HG02610 (cell line): ENCODE data around the gene POU6F2.

Experiments used
- ATAC-seq: cut with Tn5 transposase; IDR thresholded peaks from one replicate; pipeline ENCODE4 v1.9.1; 2021; ENCODE audit warnings: mild to moderate bottlenecking, moderate library complexity; ENCODE audit not compliant: unreplicated experiment

Gene POU6F2

DNA sequence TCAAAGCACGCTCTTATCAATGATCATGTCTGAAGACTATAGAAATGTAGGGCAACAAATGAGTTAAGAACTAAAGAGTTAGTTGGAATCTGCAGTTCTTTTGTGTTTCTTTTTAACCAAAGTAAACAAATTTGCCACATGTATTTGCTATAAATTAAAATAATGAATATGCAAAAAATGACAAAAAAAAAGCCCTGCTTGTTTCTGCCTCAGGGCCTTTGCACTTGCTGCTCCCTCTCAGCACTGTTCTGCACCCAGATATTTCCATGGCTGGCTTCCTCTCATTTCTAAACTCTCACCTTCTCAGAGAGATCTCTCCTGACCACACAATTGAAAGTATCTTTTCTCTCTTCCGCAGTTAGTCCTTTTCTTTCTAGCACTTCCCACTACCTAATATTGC lies 406.7 kb downstream of the POU6F2 start:
- no peak for ATAC-seq

DNA sequence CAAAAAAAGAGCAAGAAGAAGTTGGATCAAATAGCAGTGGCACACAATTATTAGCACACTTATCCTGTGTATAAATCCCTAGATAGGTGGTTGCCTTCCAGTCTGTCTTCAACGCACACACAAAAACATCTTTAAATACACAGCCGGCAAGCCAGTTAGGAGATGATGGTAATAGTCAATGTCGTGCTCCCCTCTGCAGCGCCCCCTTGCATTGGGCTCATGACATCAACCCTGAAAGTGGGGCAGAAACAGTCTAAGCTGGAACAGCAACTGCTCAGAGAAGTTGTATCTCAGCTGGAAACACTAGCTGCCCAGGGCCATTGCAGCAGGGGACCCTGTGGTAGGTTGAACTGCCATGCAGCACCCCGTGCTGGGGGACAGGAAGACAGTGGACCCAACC lies 409.0 kb downstream of the POU6F2 start:
- ATAC-seq: no peak

DNA sequence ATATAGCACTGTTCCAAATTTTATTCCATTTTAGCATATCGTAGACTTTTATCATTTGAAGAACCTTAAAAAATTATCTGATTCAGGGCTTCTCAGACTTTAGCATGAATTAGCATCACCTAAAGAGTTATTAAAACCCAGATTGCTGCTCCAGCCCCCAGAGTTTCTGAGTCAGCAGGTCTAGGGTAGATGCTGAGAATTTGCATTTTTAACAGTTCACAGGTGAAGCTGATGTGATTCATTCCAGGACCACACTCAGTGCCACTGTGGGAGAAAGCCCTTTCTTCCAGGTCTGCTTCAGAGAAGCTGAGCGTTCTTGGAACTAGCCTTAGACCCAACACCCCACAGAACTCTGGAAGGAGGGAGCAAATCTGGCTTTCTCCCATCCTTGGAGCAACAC lies 414.4 kb downstream of the POU6F2 start:
- ATAC-seq: peak; percentile 44

DNA sequence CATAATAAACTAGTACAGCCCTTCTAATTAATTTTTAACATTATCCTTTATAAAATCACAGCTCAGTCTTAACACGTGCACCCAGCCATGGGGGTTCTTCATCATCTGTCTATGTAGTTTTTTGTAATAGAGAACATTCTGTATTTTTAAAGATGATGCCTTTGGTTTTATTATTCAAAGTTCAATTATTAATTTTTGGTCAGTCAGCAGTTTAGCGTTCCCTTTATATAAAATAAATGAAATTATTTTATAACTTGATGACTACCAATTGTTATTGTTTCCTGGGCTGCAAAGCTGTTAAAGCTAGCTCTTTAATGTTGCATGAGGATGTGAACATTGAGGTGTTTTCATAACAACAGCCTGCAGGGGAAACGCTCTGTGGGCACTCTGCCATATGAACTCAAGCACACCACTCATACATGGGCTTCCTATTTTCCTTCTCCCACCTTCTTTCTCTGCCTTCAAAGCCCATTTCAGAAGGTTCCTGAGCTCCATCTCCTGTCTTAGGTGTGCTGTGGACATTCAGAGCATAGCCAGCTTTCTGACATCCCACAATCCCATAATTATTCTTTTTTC lies 416.5 kb downstream of the POU6F2 start:
- no peak for ATAC-seq

DNA sequence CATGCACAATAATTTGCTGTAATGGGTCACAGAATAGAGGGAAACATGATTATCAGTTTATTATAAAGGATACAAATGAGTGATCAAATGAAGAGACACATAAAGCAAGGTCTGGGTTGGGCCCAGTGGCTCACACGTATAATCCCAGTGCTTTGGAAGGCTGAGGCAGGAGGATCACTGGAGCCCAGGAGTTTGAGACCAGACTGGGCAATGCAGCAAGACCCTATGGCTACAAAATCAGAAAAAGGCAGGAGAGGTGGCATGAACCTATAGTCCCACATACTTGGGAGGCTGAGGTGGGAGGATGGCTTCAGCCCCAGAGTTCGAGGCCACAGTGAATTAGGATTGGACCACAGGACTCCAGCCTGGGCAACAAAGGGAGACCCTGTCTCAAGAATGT lies 421.7 kb downstream of the POU6F2 start:
- ATAC-seq: no peak

DNA sequence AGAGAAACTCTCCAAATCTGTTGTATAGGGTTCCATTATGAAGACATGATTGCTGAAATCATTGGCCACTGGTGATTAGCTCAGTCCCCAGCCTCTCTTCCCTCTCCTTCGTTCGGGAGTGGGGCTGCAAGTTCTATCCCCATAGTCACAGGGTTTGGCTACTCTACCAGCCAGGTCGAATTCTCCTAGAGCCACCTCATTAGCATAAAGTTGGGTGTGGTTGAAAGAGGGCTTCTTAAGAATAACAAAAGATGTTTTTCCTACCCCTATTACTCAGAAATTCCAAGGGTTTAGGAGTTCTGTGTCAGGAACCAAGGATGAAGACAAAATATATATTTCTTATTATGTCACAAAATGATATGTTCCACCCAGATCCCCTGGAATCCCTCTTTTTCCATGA lies 422.3 kb downstream of the POU6F2 start:
- no peak for ATAC-seq

DNA sequence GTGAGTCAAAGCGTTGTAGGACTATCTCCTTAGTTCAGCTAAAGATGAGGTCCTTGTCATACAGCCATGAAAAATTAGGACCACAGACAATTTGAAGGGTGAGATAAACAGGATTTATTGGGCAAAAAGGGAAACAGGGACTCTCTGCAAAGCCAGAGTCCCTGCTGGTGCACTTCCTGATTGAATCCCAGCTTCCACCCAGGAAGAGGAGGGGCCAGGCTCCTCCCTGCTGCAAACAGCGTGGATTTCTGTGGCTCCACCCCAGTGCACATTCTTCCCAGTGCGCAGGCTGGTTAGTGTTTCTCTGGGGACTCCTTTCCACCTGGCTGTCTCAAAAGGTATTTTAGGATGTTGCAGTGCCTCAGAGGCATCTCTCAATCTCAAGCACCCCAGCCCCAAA lies 423.1 kb downstream of the POU6F2 start:
- no peak for ATAC-seq

DNA sequence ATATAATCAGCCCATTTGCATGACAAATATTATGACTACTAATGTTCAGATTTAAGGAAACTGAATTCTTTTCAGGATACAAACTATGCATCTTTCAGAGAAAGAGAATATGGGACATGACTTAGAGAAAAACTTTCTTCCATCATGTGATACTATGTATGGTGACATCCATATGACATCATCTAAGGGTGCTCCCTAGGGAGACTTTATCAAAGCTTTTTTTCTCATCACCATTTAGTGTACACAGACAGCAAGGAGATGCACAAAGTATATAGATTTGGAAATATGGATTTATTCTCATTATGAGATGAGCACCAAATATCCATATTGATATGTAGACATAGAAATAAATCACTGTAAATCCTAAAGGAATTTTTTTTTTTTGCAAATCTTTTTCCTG lies 424.3 kb downstream of the POU6F2 start:
- ATAC-seq: no peak

DNA sequence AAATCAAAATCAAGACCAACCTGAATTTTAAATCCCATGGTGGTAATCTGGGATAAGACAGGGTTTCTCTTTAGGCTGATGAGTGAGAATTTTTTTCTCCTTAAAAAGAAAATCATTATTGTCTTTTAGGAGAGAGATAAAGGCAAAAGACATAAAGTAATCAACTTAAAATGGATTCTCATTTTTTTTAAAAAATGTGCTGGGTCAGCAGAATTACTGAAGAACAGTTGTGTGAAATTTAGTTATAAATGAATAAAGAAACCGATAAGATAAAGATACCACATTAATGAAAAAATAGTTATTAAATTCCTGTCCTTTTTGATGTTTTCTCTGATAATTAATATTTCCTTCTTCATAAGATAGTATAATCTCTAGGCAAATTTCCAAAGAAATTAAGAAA lies 427.2 kb downstream of the POU6F2 start:
- ATAC-seq: no peak

DNA sequence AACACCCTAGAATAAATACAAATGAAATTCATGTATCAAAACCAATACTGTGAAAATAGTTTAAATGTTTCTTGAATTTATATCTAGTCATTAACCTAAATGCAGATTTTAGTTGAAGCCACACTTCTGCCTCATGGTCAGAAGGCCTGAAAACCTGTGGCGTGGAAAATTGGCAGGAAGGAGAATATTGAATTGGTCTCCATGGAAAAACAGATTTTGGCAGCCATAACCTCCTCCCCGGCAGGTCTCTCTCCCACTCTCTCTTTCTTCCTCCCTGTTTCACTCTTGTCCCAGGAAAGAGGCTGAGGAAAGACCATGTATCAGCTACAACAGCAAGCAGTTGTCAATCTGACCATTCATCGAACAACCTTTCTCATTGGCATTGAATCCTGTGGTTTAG lies 427.9 kb downstream of the POU6F2 start:
- ATAC-seq: no peak

DNA sequence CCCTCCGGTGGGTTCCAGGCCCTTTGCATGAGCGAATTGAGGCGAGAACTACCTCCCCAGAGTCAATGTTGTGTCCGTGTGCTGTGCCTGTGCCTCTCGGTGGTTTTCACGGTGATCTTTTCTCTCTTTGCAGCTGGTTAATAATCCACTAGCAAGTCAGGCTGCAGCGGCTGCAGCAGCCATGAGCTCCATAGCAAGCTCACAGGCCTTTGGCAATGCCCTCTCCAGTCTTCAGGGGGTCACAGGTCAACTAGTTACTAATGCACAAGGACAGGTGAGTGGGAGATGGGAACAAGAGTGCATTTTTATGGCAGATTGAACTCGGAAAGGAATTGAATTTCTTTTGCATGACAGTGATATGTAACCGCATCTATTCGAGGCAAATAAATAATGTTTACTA lies 428.8 kb downstream of the POU6F2 start:
- no peak for ATAC-seq

DNA sequence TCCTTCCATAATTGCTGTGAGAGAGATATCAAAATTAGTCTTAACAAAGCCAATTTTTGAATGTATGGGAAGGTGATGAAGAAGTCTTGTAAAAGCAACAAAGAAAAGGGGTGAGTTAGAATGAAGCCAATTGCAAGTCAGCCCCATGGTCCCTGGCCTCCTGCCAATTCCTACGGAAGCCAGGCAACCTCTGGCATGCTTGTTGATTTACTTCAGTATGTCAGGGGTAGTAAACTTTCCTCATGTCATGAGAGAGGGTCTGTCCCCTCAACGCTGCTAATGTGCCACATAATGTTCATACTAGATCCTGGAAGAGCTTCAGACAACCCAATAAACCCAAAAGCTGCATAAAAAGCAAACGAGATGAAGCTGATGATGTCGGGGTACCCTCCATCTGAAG lies 429.4 kb downstream of the POU6F2 start:
- no peak for ATAC-seq

DNA sequence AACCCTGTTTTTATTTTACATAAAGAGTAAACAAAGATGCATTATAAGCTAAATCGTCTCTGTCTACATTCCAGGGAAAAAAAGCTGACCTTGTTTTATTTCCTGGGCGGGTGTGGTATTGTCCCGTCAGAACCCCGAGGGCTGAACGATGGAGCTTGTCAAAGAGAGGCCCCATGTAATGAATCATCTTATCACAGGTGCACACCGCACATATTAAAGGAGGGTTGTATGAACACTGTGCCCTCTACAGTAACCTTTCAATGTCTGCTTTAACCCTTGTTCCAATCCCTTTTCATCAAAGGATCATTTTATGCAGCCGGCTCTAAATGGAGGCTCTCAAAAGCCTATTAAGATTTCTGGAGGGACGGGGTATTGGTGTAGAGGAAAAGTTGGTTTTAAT lies 430.0 kb downstream of the POU6F2 start:
- no peak for ATAC-seq

DNA sequence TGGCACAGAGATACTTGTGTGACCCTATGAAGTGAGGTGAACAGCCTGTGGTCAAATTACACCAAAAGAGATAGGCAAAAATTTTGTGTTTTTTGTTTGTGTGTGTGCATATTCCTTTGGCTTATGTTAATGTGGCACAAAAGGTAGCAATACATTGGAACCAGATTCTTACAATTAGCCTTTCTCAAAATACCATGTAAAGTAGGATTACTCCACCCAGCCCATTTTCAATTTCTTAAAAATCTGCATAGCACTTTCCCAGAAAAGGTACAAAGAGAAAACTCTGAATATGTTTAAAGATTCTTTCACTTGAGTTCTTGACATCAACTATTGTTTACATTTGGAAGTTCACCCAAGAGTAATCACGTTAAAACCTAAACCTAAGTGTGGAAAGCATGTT lies 431.2 kb downstream of the POU6F2 start:
- ATAC-seq: no peak

DNA sequence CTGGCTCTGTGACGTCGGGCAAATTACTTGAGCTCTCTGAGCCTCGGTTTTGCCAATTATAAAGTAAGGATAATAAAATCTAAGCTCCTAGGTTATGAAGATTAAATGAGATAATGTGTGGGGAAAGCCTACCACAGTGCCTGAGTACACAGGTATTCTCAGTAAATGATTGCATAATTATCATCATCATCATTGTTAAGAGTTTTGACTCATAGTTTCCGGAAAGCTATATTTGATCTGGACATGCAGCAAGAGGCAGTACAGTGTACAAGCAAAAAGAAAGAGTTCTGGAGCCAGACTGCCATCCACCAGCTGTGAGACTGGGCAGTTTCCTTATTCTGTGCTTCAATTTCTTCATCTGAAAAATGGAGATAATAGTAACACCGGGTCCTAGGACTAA lies 432.9 kb downstream of the POU6F2 start:
- ATAC-seq: no peak

DNA sequence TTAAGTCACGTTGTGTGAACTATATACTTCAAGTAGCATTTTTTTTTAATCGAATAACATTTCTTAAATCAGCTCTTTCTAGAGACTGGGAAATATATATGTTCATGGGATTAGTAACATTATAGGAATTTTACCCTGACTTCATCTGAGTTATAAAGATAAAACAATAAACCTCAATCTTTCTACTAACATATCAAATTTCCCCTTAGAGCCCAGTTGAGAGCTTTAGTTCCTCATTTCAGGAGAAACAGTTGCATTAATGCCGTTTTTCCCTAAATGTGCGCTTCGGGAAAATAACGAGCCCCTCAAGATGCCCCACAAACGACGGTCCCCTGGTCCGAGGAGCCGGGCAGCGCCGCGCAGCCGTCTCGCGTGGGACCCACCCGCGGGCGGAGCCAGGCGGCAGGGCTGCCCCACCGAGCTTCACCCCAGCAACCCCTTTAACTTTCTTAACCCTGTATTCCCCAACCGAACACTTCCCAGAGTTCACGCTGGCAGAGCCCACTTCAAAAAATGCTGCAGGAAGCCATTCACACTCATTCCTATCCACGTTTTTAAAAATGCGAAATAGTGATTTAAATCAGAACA lies 436.0 kb downstream of the POU6F2 start:
- no peak for ATAC-seq

DNA sequence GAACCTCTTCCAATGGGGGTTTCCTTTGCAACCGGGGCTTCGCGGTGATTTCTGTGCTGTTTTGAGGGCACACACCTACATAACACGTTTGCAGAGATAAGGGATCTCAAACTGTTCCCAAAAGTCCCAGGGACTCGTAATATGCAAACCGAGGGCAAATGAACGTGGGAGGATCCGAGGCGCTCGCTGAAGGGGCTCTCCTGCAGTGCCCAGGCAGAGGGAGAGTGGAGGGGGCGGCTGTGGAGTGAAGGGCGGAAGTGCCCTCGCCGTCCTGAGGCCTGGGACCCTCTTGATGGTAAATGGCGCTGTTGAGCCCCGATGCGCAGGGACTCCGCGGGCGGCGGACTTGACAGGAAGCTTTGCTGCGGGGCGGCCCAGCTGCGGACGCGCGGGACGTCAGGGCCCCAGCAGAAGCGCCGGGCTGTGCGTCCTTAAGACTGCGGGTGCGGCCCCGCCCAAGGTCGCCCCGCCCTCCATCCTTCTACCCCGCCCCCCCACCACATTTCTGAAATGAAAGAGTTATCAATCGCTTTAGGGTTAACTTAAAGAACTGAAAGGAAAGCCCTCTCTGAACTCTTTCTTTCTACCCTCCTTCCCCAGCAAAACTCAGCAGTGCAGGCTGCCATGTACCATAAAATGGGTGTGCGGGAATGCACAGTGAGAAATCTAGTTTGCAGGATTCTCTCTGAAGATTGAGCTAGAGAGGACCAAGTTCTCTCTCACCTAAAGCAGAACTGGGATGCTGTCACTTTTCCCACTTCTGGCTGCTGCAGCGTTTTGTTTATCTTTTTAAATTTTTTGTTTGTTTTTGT lies 436.7 kb downstream of the POU6F2 start:
- ATAC-seq: peak; percentile 83

DNA sequence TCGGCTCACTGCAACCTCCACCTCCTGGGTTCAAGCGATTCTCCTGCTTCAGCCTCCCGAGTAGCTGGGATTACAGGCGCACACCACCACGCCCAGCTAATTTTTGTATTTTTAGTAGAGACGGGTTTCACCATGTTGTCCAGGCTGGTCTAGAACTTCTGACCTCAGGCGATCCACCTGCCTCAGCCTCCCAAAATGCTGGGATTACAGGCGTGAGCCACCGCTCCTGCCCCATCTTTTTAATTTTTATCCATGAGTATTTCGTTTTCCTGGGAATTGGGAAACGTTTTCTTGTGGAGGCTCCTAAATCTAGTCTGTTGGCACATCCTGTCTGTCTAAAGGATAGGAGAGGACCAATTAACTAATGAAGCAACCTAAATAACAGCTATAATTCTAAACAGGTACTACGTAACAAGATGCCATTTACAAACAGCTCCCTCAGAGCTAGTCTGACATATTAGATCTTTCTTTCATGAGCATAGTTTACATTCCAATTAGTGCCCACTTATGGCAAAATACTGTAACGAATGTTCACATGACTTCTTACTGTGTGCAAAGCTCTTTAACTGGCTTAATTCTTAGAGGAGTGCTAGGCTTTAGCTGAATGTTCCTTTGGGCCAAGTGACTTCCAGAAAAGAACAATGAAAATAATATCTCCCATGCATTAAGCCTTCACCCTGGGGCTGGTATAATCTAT lies 437.5 kb downstream of the POU6F2 start:
- ATAC-seq: no peak

DNA sequence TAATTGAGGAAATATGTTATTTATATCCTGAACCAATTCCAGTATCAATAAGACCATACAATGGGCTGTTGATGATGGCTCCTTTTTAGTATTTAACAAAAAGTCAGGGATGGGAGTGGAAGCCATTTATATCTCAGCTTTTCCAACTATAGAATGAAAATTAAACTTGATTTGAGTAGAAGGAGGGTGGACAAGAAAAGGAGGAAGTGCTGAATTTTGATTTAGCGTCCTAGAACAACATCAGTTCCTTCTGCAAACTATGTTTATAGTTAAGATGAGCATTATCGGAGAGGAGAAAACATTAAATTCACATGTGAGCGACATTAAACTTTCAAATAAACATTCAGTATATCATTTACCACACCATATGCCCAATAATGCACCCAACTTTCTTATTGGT lies 439.2 kb downstream of the POU6F2 start:
- no peak for ATAC-seq

DNA sequence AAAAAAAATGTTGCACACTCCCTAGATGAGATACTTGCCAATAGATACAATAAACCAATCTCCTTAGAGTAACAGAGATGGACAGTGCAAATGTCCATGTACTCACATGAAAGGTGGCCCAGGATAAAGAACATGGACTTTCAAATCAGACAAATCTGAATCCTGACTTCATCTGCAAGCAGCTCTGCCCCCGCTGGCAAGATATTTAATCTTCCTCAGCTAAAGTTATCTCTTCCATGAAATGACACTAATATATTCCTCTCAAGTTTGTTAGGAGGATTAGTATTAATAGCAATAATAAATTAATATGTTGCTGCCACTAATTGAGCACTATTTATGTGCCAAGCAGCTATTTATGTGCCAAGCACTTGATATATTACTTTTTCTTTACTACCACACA lies 439.9 kb downstream of the POU6F2 start:
- no peak for ATAC-seq

DNA sequence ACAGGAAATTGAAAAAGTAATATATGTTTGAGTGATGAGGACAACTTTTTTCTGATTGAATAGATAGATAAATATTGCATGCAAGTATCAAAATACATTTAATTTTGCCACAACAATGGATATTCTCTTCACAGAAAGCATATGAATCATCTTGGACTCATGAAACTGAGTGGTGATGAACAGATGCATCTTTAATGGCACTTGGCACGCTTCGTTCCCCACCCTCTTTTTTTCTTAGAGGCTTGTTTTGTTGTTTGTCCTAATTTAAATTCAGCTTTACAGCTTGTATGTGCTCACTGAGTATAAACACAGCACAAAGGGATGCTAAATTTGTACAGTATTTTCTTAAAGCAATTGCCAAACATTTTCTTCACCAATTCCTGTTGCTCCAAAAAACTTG lies 443.5 kb downstream of the POU6F2 start:
- ATAC-seq: no peak

DNA sequence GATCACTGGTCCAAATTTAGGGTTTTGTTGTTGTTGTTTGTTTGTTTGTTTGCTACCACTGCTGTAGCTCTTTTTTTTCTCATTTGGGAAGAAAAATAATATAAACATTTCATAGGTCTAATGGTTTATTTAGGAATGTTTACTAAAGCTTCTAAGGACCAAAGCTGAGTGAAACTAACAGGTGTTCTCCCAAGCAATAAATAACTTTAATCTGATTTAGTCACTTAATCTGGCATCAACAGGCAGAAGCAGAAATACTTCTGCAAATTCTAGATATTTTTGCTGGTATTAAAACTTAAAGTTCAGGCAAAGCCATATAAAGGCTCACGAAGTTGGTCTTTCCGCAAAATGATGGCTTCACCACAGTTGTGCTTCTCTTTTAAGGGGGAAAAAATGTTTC lies 444.0 kb downstream of the POU6F2 start:
- ATAC-seq: no peak
